ENCODE results near the gene NTHL1.

DNA sequence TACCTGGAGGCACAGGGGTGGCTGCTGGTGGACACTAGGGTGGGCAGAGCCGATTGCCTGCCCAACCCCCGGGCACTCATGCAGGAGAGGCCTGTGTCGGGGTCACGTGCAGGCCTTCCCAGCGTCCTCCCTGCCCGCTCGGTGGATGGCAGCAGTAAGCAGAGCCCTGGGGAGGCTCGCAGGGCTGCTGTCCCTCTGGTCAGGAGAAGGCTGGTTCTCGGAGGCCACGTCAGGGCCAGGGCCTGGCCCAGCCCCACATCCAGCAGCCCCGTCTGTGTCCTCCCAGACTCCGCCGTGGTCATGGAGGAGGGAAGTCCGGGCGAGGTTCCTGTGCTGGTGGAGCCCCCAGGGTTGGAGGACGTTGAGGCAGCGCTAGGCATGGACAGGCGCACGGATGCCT, 35.8 kb upstream of the NTHL1 start:
- TF ChIP-seq RCOR1 (IDR thresholded peaks at IDR 0.05; ENCODE audit: insufficient replicate concordance, low read length), result no peak
- no peak for TF ChIP-seq CEBPB (IDR thresholded peaks at IDR 0.05; ENCODE audit: low read depth, low read length)
- no peak for TF ChIP-seq SMC3 (IDR thresholded peaks at IDR 0.05; ENCODE audit: low read depth, low read length)
- TF ChIP-seq, protein P1, sequence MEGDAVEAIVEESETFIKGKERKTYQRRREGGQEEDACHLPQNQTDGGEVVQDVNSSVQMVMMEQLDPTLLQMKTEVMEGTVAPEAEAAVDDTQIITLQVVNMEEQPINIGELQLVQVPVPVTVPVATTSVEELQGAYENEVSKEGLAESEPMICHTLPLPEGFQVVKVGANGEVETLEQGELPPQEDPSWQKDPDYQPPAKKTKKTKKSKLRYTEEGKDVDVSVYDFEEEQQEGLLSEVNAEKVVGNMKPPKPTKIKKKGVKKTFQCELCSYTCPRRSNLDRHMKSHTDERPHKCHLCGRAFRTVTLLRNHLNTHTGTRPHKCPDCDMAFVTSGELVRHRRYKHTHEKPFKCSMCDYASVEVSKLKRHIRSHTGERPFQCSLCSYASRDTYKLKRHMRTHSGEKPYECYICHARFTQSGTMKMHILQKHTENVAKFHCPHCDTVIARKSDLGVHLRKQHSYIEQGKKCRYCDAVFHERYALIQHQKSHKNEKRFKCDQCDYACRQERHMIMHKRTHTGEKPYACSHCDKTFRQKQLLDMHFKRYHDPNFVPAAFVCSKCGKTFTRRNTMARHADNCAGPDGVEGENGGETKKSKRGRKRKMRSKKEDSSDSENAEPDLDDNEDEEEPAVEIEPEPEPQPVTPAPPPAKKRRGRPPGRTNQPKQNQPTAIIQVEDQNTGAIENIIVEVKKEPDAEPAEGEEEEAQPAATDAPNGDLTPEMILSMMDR (conservative IDR thresholded peaks at IDR 0.05; ENCODE audit: low read depth, low read length), result no peak
